ENCODE data around the gene UBTFL1.
"Not testable (repeated sequence)": the region's sequence is repeated elsewhere in the genome, so short reads cannot be mapped to it uniquely, and the experiment has no call there.

The UBTFL1 gene

GRCh38 chr11:90085650-90086049, at the start of gene UBTFL1:
Gene UBTFL1 (plus strand): TSS chr11:90085950. CDS start chr11:90085950, 0 bp downstream.
- not testable (repeated sequence) for DNase-seq

GRCh38 chr11:90051591-90052209, 34.0 kb upstream of the UBTFL1 start:
- DNase-seq = not testable (repeated sequence)

GRCh38 chr11:90052311-90052710, 33.4 kb upstream of the UBTFL1 start:
- DNase-seq = not testable (repeated sequence)

GRCh38 chr11:90053545-90053944, 32.2 kb upstream of the UBTFL1 start:
- not testable (repeated sequence) for DNase-seq

- DNase-seq = not testable (repeated sequence)
Measured at GRCh38 chr11:90088731-90089130, 3.0 kb downstream of the UBTFL1 start.

GRCh38 chr11:90095230-90095924, 9.6 kb downstream of the UBTFL1 start:
- not testable (repeated sequence) for DNase-seq

GRCh38 chr11:90098261-90098660, 12.5 kb downstream of the UBTFL1 start:
- DNase-seq = not testable (repeated sequence)

GRCh38 chr11:90100431-90100830, 14.7 kb downstream of the UBTFL1 start:
- no peak for DNase-seq

GRCh38 chr11:90113541-90113940, 27.8 kb downstream of the UBTFL1 start:
- DNase-seq = no peak

GRCh38 chr11:90120191-90120590, 34.4 kb downstream of the UBTFL1 start:
- DNase-seq = no peak

- DNase-seq = no peak
Measured at GRCh38 chr11:90124371-90124770, 38.6 kb downstream of the UBTFL1 start.

GRCh38 chr11:90124946-90125345, 39.2 kb downstream of the UBTFL1 start:
- DNase-seq = no peak

- no peak for DNase-seq
Measured at GRCh38 chr11:90133560-90134477, 48.1 kb downstream of the UBTFL1 start.

- DNase-seq = no peak
Measured at GRCh38 chr11:90134478-90135003, 48.8 kb downstream of the UBTFL1 start, which contains the start of gene NAALAD2. Gene NAALAD2 (plus strand): TSS chr11:90134663. CDS start chr11:90134759, 96 bp downstream.

- DNase-seq = no peak
Measured at GRCh38 chr11:90135016-90135415, 49.3 kb downstream of the UBTFL1 start.
